Prostate gland (tissue), 2 donors: ENCODE measurements around the gene VWF.

ENCODE experiments used
- CTCF ChIP-seq, 4 experiments: fragments of 200-600 bp in 2 of 4; fragments of 450-650 bp in 2 of 4; sonication (generic) in 2 of 4; IDR thresholded peaks; 1 replicate in 3 of 4; 2 replicates in 1 of 4; pipeline ENCODE4 v1.5.1; 2016 to 2019; ENCODE audit warnings: antibody characterized with exemption in 4 of 4, mild to moderate bottlenecking in 2 of 4, moderate library complexity in 2 of 4
- POLR2A ChIP-seq: fragments of 450-650 bp; IDR thresholded peaks from one replicate; pipeline ENCODE4 v1.6.1; 2016; ENCODE audit warnings: antibody characterized with exemption, mild to moderate bottlenecking

GRCh38 chr12:6092784-6093722 is 31.4 kb downstream of the VWF start:
- TF ChIP-seq CTCF (IDR thresholded peaks at IDR 0.05) (no peak), POLR2A (no peak)
